ENCODE results near the gene IL6ST.
"Not testable (repeated sequence)": the region's sequence is repeated elsewhere in the genome, so short reads cannot be mapped to it uniquely, and the experiment has no call there.

IL6ST gene

GRCh38 chr5:56003679-56004078, 8.9 kb upstream of the IL6ST start:
- no peak for TF ChIP-seq CTCF (IDR thresholded peaks at IDR 0.05; ENCODE audit: extremely low read depth, insufficient read depth, missing control alignments)
- in situ Hi-C loops (cut with MboI; ENCODE audit: low pct_unique_long_range_greater_than_20kb, low sequenced_read_pairs, unreplicated experiment) = no loop called here
- DNase-seq (ENCODE audit: low spot score) = no peak

- TF ChIP-seq CTCF (IDR thresholded peaks at IDR 0.05; ENCODE audit: extremely low read depth, insufficient read depth, missing control alignments) = no peak
Measured at GRCh38 chr5:56003179-56003578, 8.4 kb upstream of the IL6ST start.

GRCh38 chr5:56002303-56002702, 7.5 kb upstream of the IL6ST start:
- no peak for DNase-seq (ENCODE audit: low spot score)
- in situ Hi-C loops (cut with MboI; ENCODE audit: low pct_unique_long_range_greater_than_20kb, low sequenced_read_pairs, unreplicated experiment) = no loop called here
- no peak for TF ChIP-seq CTCF (IDR thresholded peaks at IDR 0.05; ENCODE audit: extremely low read depth, insufficient read depth, missing control alignments)

More at GRCh38 chr5:56003179-56003578, 8.4 kb upstream of the IL6ST start:
- DNase-seq (ENCODE audit: low spot score) = no peak
- in situ Hi-C loops (cut with MboI; ENCODE audit: low pct_unique_long_range_greater_than_20kb, low sequenced_read_pairs, unreplicated experiment) = no loop called here

GRCh38 chr5:56000221-56000620, 5.5 kb upstream of the IL6ST start:
- DNase-seq (ENCODE audit: low spot score); in situ Hi-C loops (cut with MboI; ENCODE audit: low pct_unique_long_range_greater_than_20kb, low sequenced_read_pairs, unreplicated experiment): not testable (repeated sequence)

- no peak for TF ChIP-seq CTCF (IDR thresholded peaks at IDR 0.05; ENCODE audit: extremely low read depth, insufficient read depth, missing control alignments)
- DNase-seq (ENCODE audit: low spot score) = no peak
- in situ Hi-C loops (cut with MboI; ENCODE audit: low pct_unique_long_range_greater_than_20kb, low sequenced_read_pairs, unreplicated experiment) = no loop called here
Measured at GRCh38 chr5:55998966-55999365, 4.2 kb upstream of the IL6ST start.

GRCh38 chr5:55997742-55998351, 3.1 kb upstream of the IL6ST start:
- in situ Hi-C loops (cut with MboI; ENCODE audit: low pct_unique_long_range_greater_than_20kb, low sequenced_read_pairs, unreplicated experiment) = no loop called here
- TF ChIP-seq CTCF (IDR thresholded peaks at IDR 0.05; ENCODE audit: extremely low read depth, insufficient read depth, missing control alignments) = no peak
- DNase-seq (ENCODE audit: low spot score) = no peak

GRCh38 chr5:55994998-55995914, 493 bp upstream of the IL6ST start:
- peak; percentile 98 for DNase-seq (ENCODE audit: low spot score)

More at GRCh38 chr5:55994998-55995914, 493 bp upstream of the IL6ST start:
- in situ Hi-C loops (cut with MboI; ENCODE audit: low pct_unique_long_range_greater_than_20kb, low sequenced_read_pairs, unreplicated experiment) = no loop called here
- peak; percentile 24 for TF ChIP-seq CTCF (IDR thresholded peaks at IDR 0.05; ENCODE audit: extremely low read depth, insufficient read depth, missing control alignments)
